ENCODE results near the gene CRISP1. TPM values are rescaled to one million over a fixed set of nuclear protein-coding genes. Genes with fewer than 3 reads are reported as not detected.

CRISP1 gene
- total RNA-seq, 4 donors from 2014 or later = not detected

- TF ChIP-seq, protein P1, sequence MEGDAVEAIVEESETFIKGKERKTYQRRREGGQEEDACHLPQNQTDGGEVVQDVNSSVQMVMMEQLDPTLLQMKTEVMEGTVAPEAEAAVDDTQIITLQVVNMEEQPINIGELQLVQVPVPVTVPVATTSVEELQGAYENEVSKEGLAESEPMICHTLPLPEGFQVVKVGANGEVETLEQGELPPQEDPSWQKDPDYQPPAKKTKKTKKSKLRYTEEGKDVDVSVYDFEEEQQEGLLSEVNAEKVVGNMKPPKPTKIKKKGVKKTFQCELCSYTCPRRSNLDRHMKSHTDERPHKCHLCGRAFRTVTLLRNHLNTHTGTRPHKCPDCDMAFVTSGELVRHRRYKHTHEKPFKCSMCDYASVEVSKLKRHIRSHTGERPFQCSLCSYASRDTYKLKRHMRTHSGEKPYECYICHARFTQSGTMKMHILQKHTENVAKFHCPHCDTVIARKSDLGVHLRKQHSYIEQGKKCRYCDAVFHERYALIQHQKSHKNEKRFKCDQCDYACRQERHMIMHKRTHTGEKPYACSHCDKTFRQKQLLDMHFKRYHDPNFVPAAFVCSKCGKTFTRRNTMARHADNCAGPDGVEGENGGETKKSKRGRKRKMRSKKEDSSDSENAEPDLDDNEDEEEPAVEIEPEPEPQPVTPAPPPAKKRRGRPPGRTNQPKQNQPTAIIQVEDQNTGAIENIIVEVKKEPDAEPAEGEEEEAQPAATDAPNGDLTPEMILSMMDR (IDR thresholded peaks at IDR 0.05) = no peak
- no peak for TF ChIP-seq POLR2A (IDR thresholded peaks at IDR 0.05)
- intact Hi-C loops (cut with DNase I; ENCODE audit: low total_unique reads) = no loop called here
- DNase-seq (ENCODE audit: low spot score in 2 of 2) = no peak
- 48 to 68% methylated on average over 3 of the region's 3 CpGs for WGBS, 2 donors
- H3K4me3 ChIP-seq (ENCODE audit: low read depth, poor library complexity, severe bottlenecking) = no peak overlapping the region
Measured at GRCh38 chr6:49892280-49892679, 25.9 kb upstream of the CRISP1 start.

DNA sequence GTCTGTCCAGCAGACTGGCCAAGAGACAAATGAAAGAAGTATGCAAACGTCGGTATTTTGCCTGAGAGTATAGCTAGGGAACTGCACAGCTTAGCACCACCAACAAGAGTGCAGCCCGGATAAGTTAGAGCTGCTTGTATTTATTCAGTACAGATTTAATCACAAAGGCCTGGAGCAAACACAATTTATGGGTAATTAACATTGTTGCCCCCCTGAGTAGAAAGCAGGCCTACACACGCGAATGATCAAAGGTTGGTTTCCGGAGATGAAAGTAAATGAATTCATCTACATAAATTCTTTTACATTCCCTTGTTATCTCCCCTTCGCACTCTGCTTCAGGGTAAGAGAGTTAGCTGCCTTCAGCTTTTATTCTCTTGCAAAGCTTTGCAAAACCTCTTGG is 24.7 kb upstream of the CRISP1 start:
- DNase-seq (ENCODE audit: low spot score in 2 of 2) = no peak
- no peak overlapping the region for H3K4me3 ChIP-seq (ENCODE audit: low read depth, poor library complexity, severe bottlenecking)
- intact Hi-C loops (cut with DNase I; ENCODE audit: low total_unique reads) = no loop called here
- TF ChIP-seq, protein P1 (IDR thresholded peaks at IDR 0.05) = no peak
- TF ChIP-seq POLR2A (IDR thresholded peaks at IDR 0.05) = no peak
- WGBS, 2 donors = 18 to 23% methylated on average over 7 of the region's 7 CpGs

DNA sequence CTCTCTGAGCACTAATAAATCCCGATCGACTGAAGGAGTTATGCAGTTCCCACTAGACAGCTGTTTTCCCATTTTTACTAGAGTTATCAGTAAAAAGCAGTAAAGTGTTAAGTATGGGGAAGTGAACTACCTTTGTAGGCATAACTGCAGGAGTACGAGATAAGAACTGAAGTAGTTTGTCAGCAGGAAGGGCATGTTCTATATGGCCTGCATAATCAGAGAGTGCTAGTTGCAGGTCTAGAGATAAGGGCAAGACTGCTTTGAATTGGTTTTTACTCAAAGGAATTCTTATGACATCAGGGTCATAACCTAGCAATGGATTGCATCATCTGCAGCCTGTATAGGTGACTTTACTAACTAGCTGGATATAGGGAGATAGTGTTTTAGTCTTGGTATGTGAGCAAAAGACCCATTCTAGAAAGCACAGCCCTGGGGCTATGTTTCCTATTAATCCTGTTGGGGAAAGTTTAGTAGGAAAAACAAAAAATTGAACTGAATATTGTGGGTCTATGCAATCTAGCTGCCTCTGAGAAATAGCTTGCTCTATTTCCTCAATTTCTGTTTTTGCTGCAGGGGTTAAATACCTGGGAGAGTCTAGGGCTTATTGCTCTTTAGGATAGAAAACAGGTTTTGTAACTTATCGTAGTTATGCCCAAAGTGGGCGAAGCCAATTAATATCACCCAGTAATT is 22.6 kb upstream of the CRISP1 start:
- no peak overlapping the region for H3K4me3 ChIP-seq (ENCODE audit: low read depth, poor library complexity, severe bottlenecking)
- TF ChIP-seq POLR2A (IDR thresholded peaks at IDR 0.05) = no peak
- TF ChIP-seq, protein P1 (IDR thresholded peaks at IDR 0.05) = no peak
- WGBS, 2 donors = 72 to 79% methylated on average over 5 of the region's 5 CpGs
- intact Hi-C loops (cut with DNase I; ENCODE audit: low total_unique reads) = no loop called here
- no peak for DNase-seq (ENCODE audit: low spot score in 2 of 2)

- TF ChIP-seq, protein P1 (IDR thresholded peaks at IDR 0.05) = no peak
- no peak for TF ChIP-seq POLR2A (IDR thresholded peaks at IDR 0.05)
- H3K4me3 ChIP-seq (ENCODE audit: low read depth, poor library complexity, severe bottlenecking) = no peak overlapping the region
- DNase-seq (ENCODE audit: low spot score in 2 of 2) = no peak
- WGBS, 2 donors = 43 to 46% methylated on average over 2 of the region's 2 CpGs
- intact Hi-C loops (cut with DNase I; ENCODE audit: low total_unique reads) = no loop called here
Measured at GRCh38 chr6:49868951-49869529, 2.7 kb upstream of the CRISP1 start.

DNA sequence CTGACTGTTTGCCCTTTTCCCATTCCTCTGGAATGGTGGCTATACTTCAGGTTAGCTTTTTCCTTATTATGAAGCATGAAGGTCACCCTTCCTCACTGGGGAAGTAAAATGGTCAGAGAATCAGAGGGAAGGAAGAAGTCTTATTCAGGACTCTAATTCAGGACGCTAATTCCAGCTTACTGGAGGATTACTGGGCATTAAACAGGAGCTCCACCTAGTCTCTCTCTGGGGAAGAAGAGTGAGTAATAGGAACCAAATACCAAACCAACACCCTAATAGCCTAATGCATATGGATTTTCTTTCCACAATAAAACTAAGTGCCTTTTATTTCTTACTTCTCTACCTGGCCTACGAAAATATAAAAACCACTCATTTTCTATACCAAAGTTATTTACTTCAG is 10.1 kb downstream of the CRISP1 start:
- 41 to 73% methylated on average over 2 of the region's 2 CpGs for WGBS, 2 donors
- H3K4me3 ChIP-seq (ENCODE audit: low read depth, poor library complexity, severe bottlenecking) = no peak overlapping the region
- no peak for DNase-seq (ENCODE audit: low spot score in 2 of 2)
- TF ChIP-seq, protein P1 (IDR thresholded peaks at IDR 0.05) = no peak
- no peak for TF ChIP-seq POLR2A (IDR thresholded peaks at IDR 0.05)
- intact Hi-C loops (cut with DNase I; ENCODE audit: low total_unique reads) = no loop called here

Data from lower leg skin (tissue), 4 donors.